BLaER1 treated with 17β-estradiol and CSF1 and Interleukin-3, amounts not matched to agents 10 nM and 100 nM (cell line): ENCODE measurements around the gene POU6F2.

Experiments
- H3K27ac ChIP-seq, 11 experiments: shearing (Covaris generic); formaldehyde crosslinking; 2 replicates each; pipeline ENCODE4 v1.8.1; 2022
- H3K27me3 ChIP-seq, 11 experiments: shearing (Covaris generic); formaldehyde crosslinking; 2 replicates each; pipeline ENCODE4 v1.8.1; 2022
- H3K36me3 ChIP-seq, 11 experiments: shearing (Covaris generic); formaldehyde crosslinking; 2 replicates each; pipeline ENCODE4 v1.8.1; 2022
- H3K4me1 ChIP-seq, 10 experiments: shearing (Covaris generic); formaldehyde crosslinking; 2 replicates each; pipeline ENCODE4 v1.8.1; 2022
- H3K4me2 ChIP-seq, 11 experiments: shearing (Covaris generic); formaldehyde crosslinking; 2 replicates each; pipeline ENCODE4 v1.8.1; 2022
- H3K4me3 ChIP-seq, 10 experiments: shearing (Covaris generic); formaldehyde crosslinking; 2 replicates each; pipeline ENCODE4 v1.8.1; 2022
- H3K9ac ChIP-seq, 11 experiments: shearing (Covaris generic); formaldehyde crosslinking; 2 replicates each; pipeline ENCODE4 v1.8.1; 2022
- H3K9me3 ChIP-seq, 11 experiments: shearing (Covaris generic); formaldehyde crosslinking; replicated peaks in 1 of 11; 2 replicates each; pipeline ENCODE4 v1.8.1; 2022
- H4K20me1 ChIP-seq, 11 experiments: shearing (Covaris generic); formaldehyde crosslinking; 2 replicates each; pipeline ENCODE4 v1.8.1; 2022
- Cebpa-rat ChIP-seq, 11 experiments: shearing (Covaris generic); IDR thresholded peaks; 2 replicates each; pipeline ENCODE4 v1.8.1; 2022

Gene POU6F2

DNA sequence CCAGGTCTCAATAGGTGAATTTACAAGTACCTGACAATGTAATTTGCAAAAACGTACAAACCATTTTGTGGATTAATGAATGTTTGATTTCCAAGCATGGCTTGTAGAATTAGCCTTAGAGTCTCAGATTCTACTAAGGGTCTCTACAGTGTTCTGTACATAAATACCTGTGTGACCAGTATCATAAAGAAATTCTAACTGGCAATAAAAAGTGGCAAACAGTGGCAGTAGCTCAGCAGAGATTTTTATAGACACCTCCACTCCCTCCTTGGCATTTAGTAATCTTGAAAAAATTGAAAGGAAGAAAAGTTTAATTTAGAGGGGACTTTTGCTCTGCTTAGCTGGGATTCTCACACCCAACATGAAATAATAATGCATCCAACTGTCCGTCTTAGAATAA lies 220.8 kb downstream of the POU6F2 start:
- Histone ChIP-seq H3K36me3 (no peaks in the 10 kb centered on the region), H3K9ac (no peak overlapping the region), H3K4me1 (no peaks in the 10 kb centered on the region), H4K20me1 (no peaks in the 10 kb centered on the region), H3K27ac (no peak overlapping the region), H3K9me3 (peaks cover 0 to 8% (median 0%) of the 10 kb centered on the region in 11 experiments; a peak in 5 of 22 replicates), H3K4me2 (no peak overlapping the region), H3K27me3 (no peaks in the 10 kb centered on the region), H3K4me3 (no peak overlapping the region)
- TF ChIP-seq Cebpa-rat (IDR thresholded peaks at IDR 0.05): no peak

DNA sequence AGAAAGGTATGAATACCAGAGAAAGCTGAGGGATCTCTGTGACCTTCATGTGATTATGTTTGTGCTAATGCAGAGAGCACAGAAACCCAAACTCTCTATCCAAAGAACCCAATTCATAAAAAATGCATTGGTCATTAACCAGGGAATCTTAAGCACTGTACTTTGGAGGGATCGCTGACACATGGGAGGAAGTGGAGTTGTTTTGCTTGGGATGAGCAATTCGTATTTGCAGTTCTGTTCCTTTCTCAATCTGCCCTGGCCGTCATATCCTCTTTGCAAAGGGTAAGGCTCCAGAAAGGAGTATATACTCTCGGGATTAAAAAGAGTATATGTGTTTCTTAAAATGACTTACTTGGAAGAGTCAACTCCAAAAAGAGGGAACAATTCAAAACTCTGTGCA lies 221.3 kb downstream of the POU6F2 start:
- no peaks in the 10 kb centered on the region for H3K36me3 ChIP-seq
- no peak overlapping the region for H3K9ac ChIP-seq
- TF ChIP-seq Cebpa-rat (IDR thresholded peaks at IDR 0.05): no peak
- H3K27ac ChIP-seq: no peak overlapping the region
- H3K4me2 ChIP-seq: no peak overlapping the region
- no peaks in the 10 kb centered on the region for H3K4me1 ChIP-seq
- H4K20me1 ChIP-seq: no peaks in the 10 kb centered on the region
- no peak overlapping the region for H3K4me3 ChIP-seq
- H3K9me3 ChIP-seq: peaks cover 0 to 8% (median 0%) of the 10 kb centered on the region in 11 experiments; a peak in 5 of 22 replicates
- H3K27me3 ChIP-seq: no peaks in the 10 kb centered on the region

DNA sequence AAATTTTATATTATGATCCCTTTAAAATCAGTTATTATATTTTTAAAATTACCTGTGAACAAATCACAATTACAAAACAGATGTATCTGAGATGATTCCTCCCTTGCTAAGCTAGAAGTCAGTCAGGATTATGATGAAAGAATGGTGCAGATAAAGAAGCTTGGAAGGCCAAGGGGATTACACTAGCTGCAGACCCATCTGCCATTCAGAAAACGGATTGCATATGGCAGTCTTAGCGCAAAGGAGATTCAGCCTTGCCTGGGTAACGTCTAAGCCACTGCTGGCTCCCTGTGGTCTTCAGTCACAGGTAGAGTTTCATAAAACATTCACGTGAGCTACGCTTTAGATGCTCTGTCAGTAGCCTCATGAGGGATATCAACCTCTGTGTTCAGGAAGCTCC lies 222.2 kb downstream of the POU6F2 start:
- H3K4me2 ChIP-seq: no peak overlapping the region
- H3K36me3 ChIP-seq: no peaks in the 10 kb centered on the region
- no peaks in the 10 kb centered on the region; a peak in 1 of 22 replicates for H3K9me3 ChIP-seq
- H3K9ac ChIP-seq: no peak overlapping the region
- no peak overlapping the region for H3K27ac ChIP-seq
- no peaks in the 10 kb centered on the region for H4K20me1 ChIP-seq
- no peaks in the 10 kb centered on the region for H3K4me1 ChIP-seq
- H3K4me3 ChIP-seq: no peak overlapping the region
- H3K27me3 ChIP-seq: no peaks in the 10 kb centered on the region
- no peak for TF ChIP-seq Cebpa-rat (IDR thresholded peaks at IDR 0.05)

- no peak overlapping the region for H3K4me2 ChIP-seq
- H3K27me3 ChIP-seq: no peaks in the 10 kb centered on the region
- no peaks in the 10 kb centered on the region for H4K20me1 ChIP-seq
- no peak for TF ChIP-seq Cebpa-rat (IDR thresholded peaks at IDR 0.05)
- H3K9me3 ChIP-seq: no peaks in the 10 kb centered on the region
- no peaks in the 10 kb centered on the region for H3K4me1 ChIP-seq
- no peak overlapping the region for H3K27ac ChIP-seq
- no peak overlapping the region for H3K9ac ChIP-seq
- H3K36me3 ChIP-seq: no peaks in the 10 kb centered on the region
- H3K4me3 ChIP-seq: no peak overlapping the region
Measured at GRCh38 chr7:39202041-39202440, 224.3 kb downstream of the POU6F2 start.

GRCh38 chr7:39210362-39210761 lies 232.7 kb downstream of the POU6F2 start:
- Histone ChIP-seq H3K9ac (no peak overlapping the region), H3K4me1 (peaks cover 0 to 13% (median 0%) of the 10 kb centered on the region in 10 experiments; a peak in 3 of 20 replicates), H3K27ac (no peak overlapping the region), H3K4me3 (no peak overlapping the region), H3K9me3 (no peaks in the 10 kb centered on the region), H3K36me3 (no peaks in the 10 kb centered on the region), H3K4me2 (0 out of 22 replicates have a peak overlapping the region, but pooled peaks of 1 of the 11 experiments have one; percentile 34), H4K20me1 (no peaks in the 10 kb centered on the region), H3K27me3 (no peaks in the 10 kb centered on the region)
- no peak for TF ChIP-seq Cebpa-rat (IDR thresholded peaks at IDR 0.05)

DNA sequence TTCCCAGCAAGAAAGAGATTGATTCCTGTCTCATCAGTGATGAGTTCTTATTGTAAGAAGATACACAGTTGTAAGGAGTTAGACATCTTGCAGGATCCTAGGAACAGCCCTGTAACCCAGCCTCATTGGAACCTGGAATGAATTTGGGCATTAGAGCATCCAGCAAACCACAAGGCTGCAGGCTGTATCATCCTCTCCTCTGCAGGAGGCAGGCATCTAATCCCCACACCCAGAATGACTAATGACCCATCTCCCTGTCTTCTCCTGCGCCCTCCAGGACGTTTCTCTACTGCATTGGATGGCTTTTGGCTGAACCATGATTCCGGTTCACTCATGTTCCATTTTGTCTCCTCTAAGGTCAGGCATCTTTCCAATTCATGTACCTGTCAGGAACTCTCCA lies 233.9 kb downstream of the POU6F2 start:
- Histone ChIP-seq H3K4me1 (peaks cover 0 to 13% (median 0%) of the 10 kb centered on the region in 10 experiments; a peak in 3 of 20 replicates), H3K9ac (no peak overlapping the region), H3K27ac (no peak overlapping the region), H3K9me3 (no peaks in the 10 kb centered on the region), H3K4me2 (no peak overlapping the region; a peak in 1 of 22 replicates), H4K20me1 (no peaks in the 10 kb centered on the region), H3K27me3 (no peaks in the 10 kb centered on the region), H3K36me3 (no peaks in the 10 kb centered on the region), H3K4me3 (no peak overlapping the region)
- no peak for TF ChIP-seq Cebpa-rat (IDR thresholded peaks at IDR 0.05)

- H3K4me2 ChIP-seq: no peak overlapping the region
- no peak for TF ChIP-seq Cebpa-rat (IDR thresholded peaks at IDR 0.05)
- no peaks in the 10 kb centered on the region for H3K27me3 ChIP-seq
- no peak overlapping the region for H3K9ac ChIP-seq
- no peak overlapping the region for H3K27ac ChIP-seq
- no peaks in the 10 kb centered on the region for H3K36me3 ChIP-seq
- H3K9me3 ChIP-seq: no peaks in the 10 kb centered on the region
- H4K20me1 ChIP-seq: no peaks in the 10 kb centered on the region
- H3K4me3 ChIP-seq: no peak overlapping the region
- H3K4me1 ChIP-seq: peaks cover 0 to 13% (median 0%) of the 10 kb centered on the region in 10 experiments; a peak in 3 of 20 replicates
Measured at GRCh38 chr7:39212876-39213275, 235.2 kb downstream of the POU6F2 start.

DNA sequence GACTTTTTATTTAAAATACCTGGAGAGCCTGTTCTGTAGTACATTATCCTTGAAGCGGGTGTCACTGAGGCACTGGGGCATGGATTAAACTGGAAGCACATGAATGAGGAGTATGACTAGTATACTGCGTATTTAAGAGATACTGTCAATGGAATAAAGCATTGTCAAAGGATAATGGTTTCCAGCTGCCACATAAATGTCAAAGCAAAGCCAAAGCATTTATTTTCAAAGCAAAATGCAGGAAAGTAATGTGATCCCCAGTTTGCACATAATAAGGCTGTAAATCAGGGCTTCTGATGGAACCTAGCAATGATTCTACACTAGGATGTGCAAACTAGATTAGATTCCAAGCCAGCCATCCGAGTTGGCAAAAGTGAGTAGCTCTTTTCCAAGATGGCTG lies 240.1 kb downstream of the POU6F2 start:
- no peaks in the 10 kb centered on the region for H3K36me3 ChIP-seq
- no peak overlapping the region for H3K4me3 ChIP-seq
- no peaks in the 10 kb centered on the region for H4K20me1 ChIP-seq
- H3K4me1 ChIP-seq: no peaks in the 10 kb centered on the region
- no peaks in the 10 kb centered on the region for H3K9me3 ChIP-seq
- TF ChIP-seq Cebpa-rat (IDR thresholded peaks at IDR 0.05): no peak
- no peak overlapping the region for H3K27ac ChIP-seq
- H3K9ac ChIP-seq: no peak overlapping the region
- no peaks in the 10 kb centered on the region for H3K27me3 ChIP-seq
- no peak overlapping the region for H3K4me2 ChIP-seq

- Histone ChIP-seq H3K4me1 (no peaks in the 10 kb centered on the region), H3K27ac (no peak overlapping the region)
- TF ChIP-seq Cebpa-rat (IDR thresholded peaks at IDR 0.05): no peak
Measured at GRCh38 chr7:39219869-39220268, 242.2 kb downstream of the POU6F2 start.

GRCh38 chr7:39221901-39222300 lies 244.2 kb downstream of the POU6F2 start:
- no peaks in the 10 kb centered on the region for H3K4me1 ChIP-seq

More at GRCh38 chr7:39219869-39220268, 242.2 kb downstream of the POU6F2 start:
- H3K4me2 ChIP-seq: no peak overlapping the region
- no peak overlapping the region for H3K4me3 ChIP-seq
- H3K36me3 ChIP-seq: no peaks in the 10 kb centered on the region
- no peaks in the 10 kb centered on the region for H4K20me1 ChIP-seq
- H3K9me3 ChIP-seq: no peaks in the 10 kb centered on the region
- H3K27me3 ChIP-seq: no peaks in the 10 kb centered on the region
- no peak overlapping the region for H3K9ac ChIP-seq

More at GRCh38 chr7:39221901-39222300, 244.2 kb downstream of the POU6F2 start:
- Histone ChIP-seq H3K27me3 (no peaks in the 10 kb centered on the region), H3K27ac (no peak overlapping the region), H4K20me1 (no peaks in the 10 kb centered on the region), H3K4me2 (no peak overlapping the region), H3K9me3 (no peaks in the 10 kb centered on the region), H3K9ac (no peak overlapping the region), H3K36me3 (no peaks in the 10 kb centered on the region), H3K4me3 (no peak overlapping the region)
- TF ChIP-seq Cebpa-rat (IDR thresholded peaks at IDR 0.05): no peak
